GM19395 (cell line): ENCODE results near the gene PZP.
"Not testable (repeated sequence)": the region's sequence is repeated elsewhere in the genome, so short reads cannot be mapped to it uniquely, and the experiment has no call there.

Experiments used
- ATAC-seq: cut with Tn5 transposase; IDR thresholded peaks from one replicate; pipeline ENCODE4 v1.9.1; 2021; ENCODE audit warnings: mild to moderate bottlenecking, moderate library complexity; ENCODE audit not compliant: unreplicated experiment

Gene PZP

DNA sequence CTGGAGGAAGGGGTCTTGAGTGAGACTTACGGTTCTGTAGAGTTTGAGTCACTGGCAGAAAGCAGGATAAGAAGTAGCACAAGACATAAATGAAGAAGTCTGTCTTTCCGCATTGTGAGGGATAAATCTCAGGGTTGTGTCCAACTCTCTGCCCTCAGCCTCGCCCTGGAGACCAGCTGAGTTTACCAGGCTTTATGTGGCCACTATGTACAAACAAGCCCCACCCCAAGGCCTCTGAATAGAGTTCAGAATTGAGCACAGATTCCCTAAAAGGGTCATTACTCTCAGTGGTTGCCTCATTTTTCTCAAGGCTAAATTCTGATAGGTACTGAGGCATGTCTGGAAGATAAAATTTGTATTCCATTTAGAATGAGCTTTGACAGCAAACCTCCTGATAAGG lies at the start of gene PZP:
Gene PZP (minus strand): TSS at position 167 of the 400 bp plus-strand sequence. CDS start 54 bp downstream, at position 113.
- ATAC-seq: no peak

DNA sequence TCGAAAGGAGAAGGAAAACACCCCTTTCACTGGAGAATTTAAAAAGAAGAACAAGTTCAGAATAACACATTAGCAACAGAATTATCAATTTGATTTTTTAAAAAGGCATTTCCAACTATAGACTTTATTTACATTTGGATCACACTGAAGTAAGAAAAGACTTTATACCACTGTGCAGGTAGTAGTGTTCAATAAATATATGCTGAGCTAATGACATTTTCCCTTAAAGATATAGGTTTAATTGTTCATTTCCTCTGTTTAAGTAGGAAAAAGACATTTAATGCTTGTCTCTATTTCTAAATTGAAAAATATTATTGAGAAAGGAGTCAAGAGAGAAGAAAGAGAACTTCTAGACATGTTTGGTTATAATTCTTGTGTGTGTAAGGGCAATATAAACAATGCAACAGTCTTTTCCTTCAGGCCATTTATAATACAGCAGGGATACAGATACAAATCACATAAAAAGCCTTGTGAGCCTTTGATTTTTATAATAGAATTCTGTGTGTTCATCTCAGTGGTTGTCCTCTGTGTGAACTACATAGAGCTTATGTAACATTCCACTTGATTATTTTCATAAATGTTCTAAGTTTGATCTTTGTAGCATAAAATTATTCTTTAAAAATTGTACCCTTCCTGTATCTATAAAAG lies 48.7 kb upstream of the PZP start:
- ATAC-seq: no peak

DNA sequence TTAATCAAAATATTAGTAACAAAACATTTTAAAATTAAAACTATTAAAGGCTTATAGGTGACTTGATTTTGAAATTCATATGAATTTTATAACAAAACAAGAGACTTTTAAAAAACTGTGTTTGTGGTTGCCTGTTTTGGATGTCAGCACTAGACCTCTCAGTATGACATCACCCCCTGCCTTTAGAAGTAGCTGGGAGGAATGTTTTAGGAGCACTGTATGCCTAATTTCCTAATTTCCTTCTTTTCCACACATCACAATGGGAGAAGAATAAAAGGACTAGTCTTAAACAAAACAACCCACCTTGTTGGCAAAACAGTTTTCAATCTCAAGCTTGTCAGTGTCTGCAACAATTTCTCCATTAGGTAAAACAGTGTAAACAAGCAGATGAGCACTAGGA lies 48.1 kb upstream of the PZP start:
- ATAC-seq: no peak

DNA sequence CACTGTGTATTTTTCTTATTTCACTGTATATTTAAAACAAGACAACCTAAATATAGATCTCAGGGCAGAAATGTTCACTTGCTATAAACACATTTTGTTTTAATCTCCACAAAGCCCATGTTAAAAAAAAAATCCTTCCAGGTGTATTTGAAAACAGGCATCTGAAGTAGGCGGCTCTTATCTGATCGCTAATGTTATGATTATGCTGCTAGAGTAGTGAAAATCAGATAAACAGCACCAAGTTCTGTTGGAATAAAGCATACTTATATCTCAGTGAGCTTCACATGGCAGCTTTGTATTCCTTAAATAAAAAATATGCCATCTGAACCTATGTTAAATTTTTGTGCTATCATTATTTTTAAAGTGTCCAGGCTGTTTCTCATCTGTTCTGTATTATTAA lies 47.6 kb upstream of the PZP start:
- no peak for ATAC-seq

DNA sequence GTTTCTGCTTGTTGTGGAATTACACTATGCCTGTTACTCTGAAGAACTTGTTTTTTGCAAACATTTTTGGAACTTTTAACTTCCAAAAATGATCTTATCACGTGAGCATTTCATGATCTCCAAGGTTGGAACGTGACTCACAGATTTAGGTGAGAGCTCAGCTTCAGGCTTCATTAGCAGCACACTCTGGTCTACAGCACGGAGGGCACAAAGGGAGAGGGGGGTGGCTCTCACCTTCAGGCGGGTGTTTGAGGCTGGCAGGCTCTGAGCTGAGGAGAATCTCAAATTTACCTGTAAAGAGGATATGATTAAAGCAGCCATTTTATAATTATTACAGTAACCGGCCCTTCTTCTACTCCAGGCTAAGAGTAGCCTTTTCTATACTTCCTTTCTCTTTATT lies 45.3 kb upstream of the PZP start:
- no peak for ATAC-seq

DNA sequence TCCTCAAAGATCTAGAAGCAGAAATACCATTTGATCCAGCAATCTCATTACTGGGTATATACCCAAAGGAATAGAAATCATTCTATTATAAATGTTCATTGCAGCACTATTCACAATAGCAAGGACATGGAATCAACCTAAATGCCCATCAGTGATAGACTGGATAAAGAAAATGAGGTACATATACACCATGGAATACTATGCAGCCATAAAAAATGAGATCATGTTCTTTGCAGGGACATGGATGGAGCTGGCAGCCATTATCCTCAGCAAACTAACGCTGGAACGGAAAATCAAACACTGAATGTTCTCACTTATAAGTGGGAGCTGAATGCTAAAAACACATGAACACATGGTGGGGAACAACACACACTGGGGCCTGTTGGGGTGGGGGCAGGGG lies 44.6 kb upstream of the PZP start:
- ATAC-seq: not testable (repeated sequence)

DNA sequence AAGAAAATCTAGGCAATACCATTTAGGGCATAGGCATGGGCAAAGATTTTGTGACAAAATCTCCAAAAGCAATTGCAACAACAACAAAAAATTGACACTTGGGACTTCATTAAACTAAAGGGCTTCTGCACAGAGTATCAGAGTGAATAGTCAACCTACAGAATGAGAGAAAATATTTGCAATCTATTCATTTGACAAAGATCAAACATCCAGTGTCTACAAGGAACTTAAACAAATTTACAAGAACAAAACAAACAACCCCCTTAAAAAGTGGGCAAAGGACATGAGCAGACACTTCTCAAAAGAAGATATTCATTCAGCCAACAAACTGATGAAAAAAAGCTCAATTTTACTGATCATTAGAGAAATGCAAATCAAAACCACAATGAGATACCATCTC lies 44.1 kb upstream of the PZP start:
- no peak for ATAC-seq

DNA sequence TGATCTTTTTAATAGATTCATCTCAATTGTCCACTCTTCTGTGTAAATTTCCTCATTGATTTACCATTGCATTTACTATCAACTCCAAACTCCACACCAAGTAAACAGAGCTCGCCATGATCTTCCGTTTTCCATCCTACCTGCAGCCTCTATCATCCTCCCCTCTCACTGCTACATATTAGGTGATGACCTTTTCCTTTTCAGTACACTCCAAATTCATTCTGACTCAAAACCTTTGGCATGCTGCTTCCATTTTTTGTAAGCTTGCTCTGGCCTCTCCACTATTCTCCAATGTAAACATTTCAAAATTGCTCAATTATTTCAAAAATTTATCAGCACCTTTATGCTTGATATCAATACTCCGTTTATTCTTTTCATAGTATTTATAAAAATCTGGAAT lies 40.2 kb upstream of the PZP start:
- no peak for ATAC-seq

DNA sequence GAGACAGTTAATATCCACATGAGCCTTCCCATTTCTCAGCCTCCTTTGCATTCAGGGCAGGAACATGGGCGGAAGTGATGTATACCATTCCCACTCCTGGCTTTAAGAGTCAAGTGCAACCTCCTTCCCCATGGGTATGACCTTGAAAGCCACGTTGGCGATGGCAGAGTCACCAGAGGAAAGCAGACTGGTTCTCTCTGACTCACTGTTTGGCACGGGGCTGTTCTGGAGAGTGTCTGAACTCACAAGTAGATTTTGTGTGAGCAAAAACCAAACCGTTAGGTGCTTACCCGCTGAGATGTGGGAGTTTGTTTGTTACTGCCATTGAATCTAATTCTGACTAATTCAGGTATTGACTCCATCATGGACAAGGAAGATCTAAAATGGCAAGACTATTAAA lies 36.7 kb upstream of the PZP start:
- ATAC-seq: peak; percentile 63

DNA sequence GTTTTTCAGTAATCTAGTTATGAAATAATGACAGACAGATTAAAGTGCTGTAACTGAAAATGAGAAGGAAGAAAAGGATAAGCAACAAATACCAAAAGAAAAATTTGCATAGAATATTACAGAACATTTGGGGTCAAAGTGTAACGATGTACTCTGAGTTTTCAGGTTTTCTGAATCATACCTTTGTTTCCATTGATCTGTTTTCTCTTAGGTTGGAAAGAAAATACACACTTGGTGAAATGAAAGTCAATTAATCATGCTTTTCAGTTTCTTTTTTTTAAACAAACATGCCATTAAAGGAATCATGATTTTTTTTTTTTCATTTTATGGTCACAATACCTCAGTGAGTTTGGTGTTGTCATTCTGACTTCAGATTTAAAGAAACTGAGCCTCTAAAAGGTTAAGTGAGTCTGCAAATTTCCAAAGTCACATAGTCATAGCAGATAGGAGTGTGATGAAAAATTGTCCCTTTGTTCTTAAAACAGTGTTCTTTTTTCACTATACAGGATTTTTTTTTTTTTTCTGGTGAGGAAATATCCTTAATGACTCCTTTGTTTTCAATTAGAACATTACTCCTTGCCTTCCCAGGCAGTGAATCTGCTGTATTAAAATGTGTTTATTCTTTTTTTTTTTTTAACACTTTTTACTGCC lies 35.9 kb upstream of the PZP start:
- no peak for ATAC-seq

DNA sequence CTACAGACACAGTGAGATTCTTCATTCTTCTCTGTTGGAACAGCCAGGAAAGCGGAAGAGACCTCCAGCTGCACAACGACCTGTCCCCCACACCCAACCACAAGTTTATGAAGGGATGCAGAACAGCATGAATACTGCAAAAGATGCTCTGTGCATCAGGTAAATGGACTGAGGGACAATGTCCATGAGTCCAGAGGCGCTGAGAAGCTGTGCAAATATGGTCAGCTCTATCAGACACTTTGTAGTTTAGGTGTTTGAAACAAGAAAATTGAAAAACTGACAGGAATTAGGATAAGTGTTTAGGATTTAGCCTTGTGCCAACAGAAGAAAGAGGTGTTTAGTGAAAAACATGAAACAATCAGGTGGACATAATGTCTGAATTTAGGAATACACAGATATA lies 33.1 kb upstream of the PZP start:
- ATAC-seq: no peak

DNA sequence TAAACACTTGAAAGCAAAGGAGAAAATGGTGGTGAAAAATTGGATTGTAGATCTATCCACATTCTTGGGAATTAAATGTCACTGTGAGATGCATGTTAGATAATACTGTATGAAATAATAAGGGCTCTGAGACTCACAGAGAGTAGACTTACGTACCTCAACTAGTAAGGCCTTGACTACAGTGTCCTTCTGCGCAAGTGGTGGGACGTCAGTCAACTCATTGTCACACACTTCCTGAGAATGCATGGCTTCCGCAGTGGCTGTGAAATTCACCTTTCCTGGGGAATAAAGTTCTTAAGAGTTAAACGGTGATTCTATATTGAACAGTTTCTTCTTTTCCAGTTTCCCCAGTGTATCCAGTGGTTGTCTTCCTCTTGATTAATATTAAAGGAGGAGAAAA lies 32.6 kb upstream of the PZP start:
- ATAC-seq: no peak

DNA sequence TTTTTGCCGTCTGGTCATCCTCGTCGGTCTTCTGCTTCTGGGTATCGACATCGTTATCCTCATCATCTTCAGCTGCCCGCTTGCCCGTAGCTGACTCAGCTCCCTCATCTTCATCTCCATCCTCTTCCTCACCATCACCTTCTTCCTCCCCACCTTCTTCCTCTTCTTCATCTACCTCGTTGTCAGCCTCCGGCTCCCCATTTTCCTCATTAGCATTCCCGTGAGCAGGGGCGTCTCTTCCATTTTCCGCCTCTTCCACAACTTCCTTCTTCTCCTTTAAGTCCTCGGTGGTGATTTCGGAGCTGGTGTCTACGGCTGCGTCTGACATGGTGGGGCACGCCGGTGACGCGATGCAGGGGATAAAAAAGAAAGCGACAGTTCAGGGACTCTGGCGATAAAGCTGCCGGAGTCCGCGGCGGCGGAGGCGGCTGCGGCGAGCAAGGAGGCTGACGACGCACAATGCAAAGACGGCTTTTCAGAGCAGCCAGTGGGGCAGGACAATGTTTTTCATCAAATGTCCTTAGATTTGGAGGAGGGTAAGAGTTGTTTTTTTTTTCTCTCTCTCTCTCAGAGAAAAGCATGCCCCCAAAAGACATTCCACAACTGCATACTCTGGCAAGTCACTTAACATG lies 31.9 kb upstream of the PZP start:
- ATAC-seq: not testable (repeated sequence)

DNA sequence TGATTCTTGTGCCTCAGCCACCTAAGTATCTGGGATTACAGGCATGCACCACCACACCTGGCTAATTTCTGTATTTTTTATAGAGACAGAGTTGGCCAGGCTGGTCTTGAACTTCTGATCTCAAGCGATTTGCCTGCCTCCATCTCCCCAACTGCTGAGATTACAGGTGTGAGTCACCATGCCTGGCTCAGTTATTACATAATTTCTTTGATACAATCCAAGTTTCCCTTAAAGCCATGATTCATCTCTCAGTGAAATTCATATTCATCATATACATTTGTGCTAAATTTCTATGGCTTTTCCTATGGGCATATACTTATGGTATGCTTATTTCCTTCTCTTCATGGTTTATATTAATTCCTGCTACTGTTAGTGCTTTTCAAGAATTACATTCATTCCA lies 29.1 kb upstream of the PZP start:
- no peak for ATAC-seq

DNA sequence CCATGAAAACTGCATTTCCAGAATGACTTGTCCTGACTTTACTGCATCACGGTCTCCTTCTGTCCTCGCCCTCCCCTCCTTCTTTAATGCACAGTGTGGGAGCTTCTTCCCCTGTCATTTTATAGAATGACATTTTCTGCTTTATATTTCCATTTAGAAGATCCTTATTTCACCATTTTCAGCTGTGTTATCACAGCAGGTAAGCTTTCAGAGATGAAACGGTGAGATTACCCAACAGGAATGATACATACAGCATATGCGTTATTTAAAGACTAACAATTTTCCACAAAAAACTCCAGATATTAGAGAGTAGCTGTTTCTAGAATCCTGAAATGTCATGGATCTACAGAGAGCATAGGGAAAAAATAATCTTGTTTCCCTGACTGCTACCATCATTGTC lies 27.3 kb upstream of the PZP start:
- no peak for ATAC-seq

DNA sequence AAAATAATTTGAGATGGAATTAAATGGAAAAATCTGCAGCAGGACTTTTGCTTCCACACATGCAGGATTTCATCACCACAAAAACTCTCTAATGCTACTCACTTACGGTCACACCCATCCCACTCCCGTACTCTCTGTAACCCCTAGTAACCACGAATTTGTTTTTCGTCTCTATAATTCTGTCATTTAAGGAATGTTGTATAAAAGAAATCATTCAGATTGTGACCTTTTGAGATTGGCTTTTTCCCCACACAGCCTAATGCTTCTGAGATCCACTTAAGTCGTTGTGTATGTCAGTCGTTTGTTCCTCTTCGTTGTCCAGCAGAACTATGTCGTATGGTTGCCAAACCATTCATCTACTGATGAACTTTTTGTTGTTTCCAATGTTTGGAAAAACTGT lies 19.8 kb upstream of the PZP start:
- ATAC-seq: no peak

DNA sequence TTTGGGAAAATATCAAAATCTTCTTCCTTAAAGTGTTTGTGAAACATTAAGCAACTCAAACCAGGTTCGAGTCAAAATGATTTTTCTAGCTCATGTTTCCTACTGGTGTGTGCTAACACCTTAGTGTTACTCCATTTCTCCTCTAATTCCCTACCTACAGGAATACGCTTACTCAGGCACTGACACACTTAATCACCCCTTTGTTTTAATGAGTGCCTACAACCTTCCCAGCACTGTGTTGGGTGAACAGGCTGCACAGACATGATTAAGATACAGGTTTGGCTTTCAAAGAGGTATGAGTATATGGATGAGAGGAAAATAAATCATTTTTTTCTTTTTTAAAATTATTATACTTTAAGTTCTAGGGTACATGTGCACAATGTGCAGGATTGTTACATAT lies 15.6 kb upstream of the PZP start:
- no peak for ATAC-seq

DNA sequence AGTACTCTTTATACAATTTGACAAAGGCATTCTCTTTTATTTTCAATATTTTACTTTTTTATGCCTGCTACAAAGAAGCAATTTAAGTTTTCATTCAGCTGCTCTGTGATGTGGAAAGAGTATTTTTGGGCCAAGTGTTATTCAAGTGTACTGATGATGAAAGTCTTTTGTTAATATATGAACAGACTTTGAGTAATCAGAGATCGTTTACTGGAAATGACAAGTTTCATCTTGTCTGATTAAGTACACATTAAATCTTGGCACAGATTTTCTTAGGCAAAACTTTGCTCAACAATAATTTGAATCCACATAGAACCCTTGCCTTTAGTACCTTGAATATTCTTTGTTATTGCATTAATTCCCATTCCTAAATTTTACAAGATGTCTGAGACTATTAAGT lies 13.3 kb upstream of the PZP start:
- ATAC-seq: no peak

DNA sequence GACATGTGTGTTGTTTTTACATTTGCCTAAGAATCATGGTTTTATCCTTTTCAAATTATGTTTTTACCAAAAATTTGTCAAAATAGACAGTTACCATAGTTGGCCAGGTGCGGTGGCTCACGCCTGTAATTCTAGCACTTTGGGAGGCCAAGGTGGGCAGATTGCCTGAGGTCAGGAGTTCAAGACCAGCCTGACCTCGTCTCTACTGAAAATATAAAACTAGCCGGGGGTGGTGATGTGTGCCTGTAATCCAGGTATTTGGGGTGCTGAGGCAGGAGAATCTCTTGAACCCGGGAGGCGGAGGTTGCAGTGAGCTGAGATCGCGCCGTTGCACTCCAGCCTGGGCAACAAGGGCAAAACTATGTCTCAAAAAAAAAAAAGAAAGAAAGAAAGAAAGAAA lies 12.8 kb upstream of the PZP start:
- ATAC-seq: not testable (repeated sequence)

DNA sequence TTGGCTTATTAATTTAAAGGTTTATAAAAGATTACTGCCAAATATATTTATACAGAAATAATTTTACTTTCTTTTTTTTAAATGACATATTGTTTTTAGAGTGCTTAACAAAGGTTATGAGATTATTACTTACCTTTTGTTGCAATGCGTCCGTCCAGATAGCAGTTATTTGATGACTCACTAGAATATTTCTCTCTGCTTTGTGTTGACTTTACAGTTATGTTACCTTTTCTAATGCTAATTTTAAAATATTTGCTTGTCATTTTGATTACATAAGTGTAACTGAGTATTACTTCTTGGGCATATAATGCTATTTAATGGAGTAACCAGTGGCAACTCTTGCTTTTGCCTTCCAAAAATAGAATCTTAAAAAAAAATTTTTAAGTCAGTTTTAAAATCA lies 6.3 kb upstream of the PZP start:
- no peak for ATAC-seq

DNA sequence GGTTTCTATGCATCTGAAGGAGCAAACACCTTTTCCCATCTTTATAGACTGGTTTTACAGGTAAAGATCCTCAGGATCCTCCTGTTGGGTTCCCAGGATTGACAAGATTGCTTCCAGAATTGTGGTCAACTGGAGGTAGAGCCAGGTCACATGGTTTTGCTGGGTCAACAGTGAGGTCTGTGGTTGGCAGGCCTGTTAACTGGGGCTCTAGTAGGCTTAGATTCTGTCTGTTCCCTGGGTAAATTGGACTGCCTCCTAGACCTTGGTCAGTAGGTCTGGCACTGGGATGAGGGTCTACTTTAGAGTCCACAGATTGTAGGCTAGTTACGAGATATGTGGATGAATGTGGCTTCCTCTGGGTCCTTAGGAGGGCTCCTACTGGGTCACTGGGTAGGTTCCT lies 3.5 kb upstream of the PZP start:
- ATAC-seq: no peak

DNA sequence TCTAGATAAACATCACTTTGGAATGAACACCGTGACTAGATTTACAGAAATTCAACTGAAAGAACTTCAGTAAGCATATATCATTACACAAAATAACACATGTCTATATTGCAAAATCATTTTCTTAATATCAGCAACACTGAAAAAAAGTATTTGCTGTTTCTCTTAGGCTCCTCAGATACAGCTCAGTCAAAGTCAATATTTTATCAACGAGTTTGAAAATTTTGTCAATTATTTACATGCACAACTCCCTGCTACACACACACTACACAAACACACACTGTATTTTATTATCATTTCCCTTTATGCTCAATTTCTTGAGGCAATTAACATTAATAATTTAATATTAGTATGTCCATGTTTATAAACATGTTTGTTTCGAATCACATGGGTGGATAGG lies 3.8 kb downstream of the PZP start:
- no peak for ATAC-seq

DNA sequence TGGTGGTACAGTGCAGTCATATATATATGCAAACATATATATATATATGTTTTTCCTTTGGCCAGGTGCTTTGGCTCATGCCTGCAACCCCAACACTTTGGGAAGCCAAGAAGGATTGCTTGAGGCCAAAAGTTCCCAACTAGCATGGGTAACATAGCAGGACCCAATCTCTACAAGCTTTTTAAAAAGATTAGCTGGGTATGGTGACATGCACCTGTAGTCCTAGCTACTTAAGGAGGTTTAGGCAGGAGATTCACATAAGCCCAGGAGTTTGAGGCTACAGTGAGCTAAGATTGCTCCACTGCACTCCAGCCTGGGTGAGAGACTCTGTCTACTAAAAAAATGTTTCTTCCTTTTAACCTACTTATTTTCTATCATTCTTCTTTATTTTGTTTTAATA lies 10.2 kb downstream of the PZP start:
- no peak for ATAC-seq
